SU-DHL-6 (cell line): ENCODE results near the gene GRIA3.

Experiments used
- EZH2phosphoT487 ChIP-seq: fragments of 200-600 bp; sonication (generic), shearing (Covaris generic); conservative IDR thresholded peaks from 2 replicates; pipeline ENCODE4 v1.6.1; 2018; ENCODE audit warnings: mild to moderate bottlenecking, antibody characterized with exemption, low read length, moderate library complexity, mixed read lengths
- TF ChIP-seq, protein P1 (sequence below): fragments of 200-600 bp; sonication (generic); IDR thresholded peaks from one replicate; pipeline ENCODE4 v1.5.1; 2017; ENCODE audit warnings: antibody characterized with exemption, mild to moderate bottlenecking, low read length, moderate library complexity; ENCODE audit not compliant: insufficient read depth, poor library complexity, severe bottlenecking

- TF ChIP-seq, protein P1, sequence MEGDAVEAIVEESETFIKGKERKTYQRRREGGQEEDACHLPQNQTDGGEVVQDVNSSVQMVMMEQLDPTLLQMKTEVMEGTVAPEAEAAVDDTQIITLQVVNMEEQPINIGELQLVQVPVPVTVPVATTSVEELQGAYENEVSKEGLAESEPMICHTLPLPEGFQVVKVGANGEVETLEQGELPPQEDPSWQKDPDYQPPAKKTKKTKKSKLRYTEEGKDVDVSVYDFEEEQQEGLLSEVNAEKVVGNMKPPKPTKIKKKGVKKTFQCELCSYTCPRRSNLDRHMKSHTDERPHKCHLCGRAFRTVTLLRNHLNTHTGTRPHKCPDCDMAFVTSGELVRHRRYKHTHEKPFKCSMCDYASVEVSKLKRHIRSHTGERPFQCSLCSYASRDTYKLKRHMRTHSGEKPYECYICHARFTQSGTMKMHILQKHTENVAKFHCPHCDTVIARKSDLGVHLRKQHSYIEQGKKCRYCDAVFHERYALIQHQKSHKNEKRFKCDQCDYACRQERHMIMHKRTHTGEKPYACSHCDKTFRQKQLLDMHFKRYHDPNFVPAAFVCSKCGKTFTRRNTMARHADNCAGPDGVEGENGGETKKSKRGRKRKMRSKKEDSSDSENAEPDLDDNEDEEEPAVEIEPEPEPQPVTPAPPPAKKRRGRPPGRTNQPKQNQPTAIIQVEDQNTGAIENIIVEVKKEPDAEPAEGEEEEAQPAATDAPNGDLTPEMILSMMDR = no peak
- no peak for TF ChIP-seq EZH2phosphoT487
Measured at GRCh38 chrX:123476611-123477219, 292.6 kb downstream of the GRIA3 start.
